Skin of body (tissue), 2 donors: ENCODE results near the gene EIF3L. TPM values are rescaled to one million over a fixed set of nuclear protein-coding genes. Genes with fewer than 3 reads are reported as not detected.

Experiments
- DNase-seq: peaks from one replicate; lab custom pipeline; 2025; lab: John Stamatoyannopoulos, UW
- total RNA-seq: library from RNA; depleted of rRNA; stranded (reverse); fragments of >200 nt; gene quantifications from one replicate; pipeline ENCODE4 v1.2.3, GENCODE V29; 2014

Gene EIF3L
- total RNA-seq, 1 donor from 2014 or later: 384 TPM

GRCh38 chr22:37904572-37905533, 55.6 kb downstream of the EIF3L start:
- DNase-seq: peak; percentile 48

GRCh38 chr22:37905534-37906363, 56.5 kb downstream of the EIF3L start, which contains the start of gene MICALL1:
MICALL1 (plus strand) TSS chr22:37906297; CDS start chr22:37906423, 126 bp downstream.
- no peak for DNase-seq

GRCh38 chr22:37906364-37907008, 57.3 kb downstream of the EIF3L start:
- DNase-seq: no peak

- no peak for DNase-seq
Measured at GRCh38 chr22:37907036-37907954, 58.1 kb downstream of the EIF3L start.

- peak; percentile 91 for DNase-seq
Measured at GRCh38 chr22:37909766-37910165, 60.5 kb downstream of the EIF3L start.

GRCh38 chr22:37910890-37911672, 61.9 kb downstream of the EIF3L start:
- DNase-seq: no peak

- DNase-seq: no peak
Measured at GRCh38 chr22:37911697-37912096, 62.5 kb downstream of the EIF3L start.

- DNase-seq: no peak
Measured at GRCh38 chr22:37912171-37912570, 63.0 kb downstream of the EIF3L start.

- no peak for DNase-seq
Measured at GRCh38 chr22:37913233-37913721, 64.1 kb downstream of the EIF3L start.

- no peak for DNase-seq
Measured at GRCh38 chr22:37916311-37916710, 67.1 kb downstream of the EIF3L start.

GRCh38 chr22:37917874-37918548, 68.8 kb downstream of the EIF3L start:
- no peak for DNase-seq

GRCh38 chr22:37918580-37919270, 69.5 kb downstream of the EIF3L start:
- DNase-seq: no peak

- DNase-seq: no peak
Measured at GRCh38 chr22:37920126-37920525, 70.9 kb downstream of the EIF3L start.

- DNase-seq: no peak
Measured at GRCh38 chr22:37922191-37922590, 73.0 kb downstream of the EIF3L start.

GRCh38 chr22:37923927-37924326, 74.7 kb downstream of the EIF3L start:
- DNase-seq: no peak

GRCh38 chr22:37924386-37925065, 75.3 kb downstream of the EIF3L start:
- no peak for DNase-seq

GRCh38 chr22:37925330-37925729, 76.1 kb downstream of the EIF3L start:
- DNase-seq: no peak

- DNase-seq: no peak
Measured at GRCh38 chr22:37925767-37926166, 76.5 kb downstream of the EIF3L start.
